Ovary (tissue), 9 donors: Measurements from ENCODE around the gene USH2A. TPM values are rescaled to one million over a fixed set of nuclear protein-coding genes. Genes with fewer than 3 reads are reported as not detected.

ENCODE experiments used
- DNase-seq, 5 donors: peaks; one replicate each; pipeline ENCODE4 v3.0.0-alpha.2; 2019 to 2020
- H3K27ac ChIP-seq, 2 donors: fragments of 200-600 bp; one replicate each; pipeline versions ENCODE4 v1.5.1 to v1.8.0; 2019 to 2022
- H3K27me3 ChIP-seq: fragments of 200-600 bp; one replicate; pipeline ENCODE4 v1.8.0; 2022
- H3K36me3 ChIP-seq: fragments of 200-600 bp; sonication (generic); one replicate; pipeline ENCODE4 v1.5.1; 2019
- H3K4me1 ChIP-seq: one replicate; pipeline ENCODE4 v1.8.1; 2013; ENCODE audit warnings: mild to moderate bottlenecking, moderate library complexity; ENCODE audit not compliant: insufficient read depth
- H3K4me3 ChIP-seq: fragments of 200-600 bp; sonication (generic); one replicate; pipeline ENCODE4 v1.5.1; 2017
- H3K9me3 ChIP-seq, 2 donors: fragments of 200-600 bp in 1 of 2; sonication (generic) in 1 of 2; one replicate each; pipeline versions ENCODE4 v1.5.1 to v1.8.1; 2013 to 2019; ENCODE audit warnings: mild to moderate bottlenecking in 1 of 2, moderate library complexity in 1 of 2
- CTCF ChIP-seq, 3 donors: fragments of 450-650 bp in 2 of 3; fragments of 200-600 bp in 1 of 3; IDR thresholded peaks; one replicate each; pipeline versions ENCODE4 v1.5.1 to v1.8.0; 2016 to 2022; ENCODE audit warnings: antibody characterized with exemption in 3 of 3, mild to moderate bottlenecking in 1 of 3
- EP300 ChIP-seq: sonication (generic); formaldehyde crosslinking; IDR thresholded peaks from one replicate; pipeline ENCODE4 v1.6.1; 2017; ENCODE audit warnings: antibody characterized with exemption
- POLR2A ChIP-seq: fragments of 450-650 bp; IDR thresholded peaks from one replicate; pipeline ENCODE4 v1.6.1; 2017; ENCODE audit warnings: antibody characterized with exemption, mild to moderate bottlenecking, moderate library complexity
- WGBS, 3 donors: extraction: QIAGEN DNeasy Blood & Tissue Kit in 1 of 3; methylation state at CpG; one replicate each; pipeline versions ENCODE4 v1.1.5 to v1.1.7; 2013 to 2017; 5-methylcytosine and 5-hydroxymethylcytosine counted together
- intact Hi-C, 4 donors: fragments of 100-400 bp; cut with DNase I; formaldehyde crosslinking; loops; one replicate each; pipeline versions ENCODE4 v1.11.0 to v1.15.1; 2022 to 2023
- polyA plus RNA-seq, 2 donors: library from polyadenylated mRNA; stranded (reverse); fragments of 200-250 nt in 1 of 2; fragments of 350-450 nt in 1 of 2; fragmentation: Illumina TruSeq in 1 of 2; extraction: RNeasy Lipid Tissue Mini Kit (QIAGEN cat#74804) in 1 of 2; gene quantifications; one replicate each; pipeline ENCODE4 v1.2.3, GENCODE V29; 2013 to 2014
- total RNA-seq, 7 donors: library from RNA; depleted of rRNA in 2 of 7; stranded (reverse); fragments of >200 nt in 2 of 7; fragmentation: NEBNext Ultra II Directional in 3 of 7; extraction: Animal tissue kit (Norgen Biotek cat#: 25700) in 3 of 7; gene quantifications; one replicate each; pipeline versions ENCODE4 v1.1.0 to v1.2.4, GENCODE V29; 2016 to 2023
- donor health status: DM: no; HTN: no; CAD: no; lungs with moderate emphysema.
- donor health status: DM: no; HTN: no; CAD: no.
- donor health status: Bipolar disorder and iron deficiency.
- donor health status: DM: yes; HTN: yes; CAD: no.
- donor health status: DM: no; HTN: no; CAD: no.
- donor health status: DM: yes; HTN: yes; CAD: no.

USH2A gene
- total and polyA plus RNA-seq, 9 donors, result 0.01 to 0.11 TPM; not detected in 7

DNA sequence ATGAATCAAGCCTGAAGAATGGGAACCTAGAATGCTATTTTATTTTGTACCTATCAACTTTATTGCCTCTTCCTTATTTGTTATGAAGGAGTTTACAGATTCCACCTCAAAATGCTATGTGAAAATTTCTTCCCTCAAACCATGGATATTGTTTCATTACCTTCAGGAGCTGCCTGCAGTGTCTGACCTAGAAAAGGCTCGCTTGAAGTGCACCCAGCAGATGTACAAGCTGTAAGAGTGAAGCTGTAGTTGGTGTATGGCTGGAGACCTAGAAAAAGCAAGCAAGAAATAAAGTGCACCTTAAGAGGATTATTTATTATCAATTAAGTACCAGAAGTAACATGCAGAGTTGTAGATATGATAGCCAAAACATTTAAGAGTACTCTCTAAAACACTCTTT lies 656.7 kb downstream of the USH2A start:
- Histone ChIP-seq H3K36me3 (no peaks in the 10 kb centered on the region), H3K4me1 (no peaks in the 10 kb centered on the region), H3K27me3 (no peaks in the 10 kb centered on the region), H3K9me3 (no peaks in the 10 kb centered on the region), H3K27ac (no peak overlapping the region), H3K4me3 (no peak overlapping the region)
- TF ChIP-seq CTCF (IDR thresholded peaks at IDR 0.05), result no peak
- no peak for TF ChIP-seq EP300
- TF ChIP-seq POLR2A, result no peak
- 53 to 59% (median 57%) methylated on average over 1 of the region's 1 CpG for WGBS, 3 donors
- DNase-seq, result no peak
- intact Hi-C loops, result no loop called here

GRCh38 chr1:215765833-215766232 lies 657.4 kb downstream of the USH2A start:
- Histone ChIP-seq H3K9me3 (no peaks in the 10 kb centered on the region), H3K4me1 (no peaks in the 10 kb centered on the region), H3K27me3 (no peaks in the 10 kb centered on the region), H3K27ac (no peak overlapping the region), H3K4me3 (no peak overlapping the region), H3K36me3 (no peaks in the 10 kb centered on the region)
- WGBS, 3 donors, result 86 to 95% (median 93%) methylated on average over 1 of the region's 1 CpG
- DNase-seq, result no peak
- TF ChIP-seq POLR2A (no peak), EP300 (no peak), CTCF (IDR thresholded peaks at IDR 0.05) (no peak)
- intact Hi-C loops, result no loop called here

GRCh38 chr1:215761446-215761845 lies 661.8 kb downstream of the USH2A start:
- H3K36me3 ChIP-seq, result no peaks in the 10 kb centered on the region
- DNase-seq, result no peak
- 84 to 92% (median 90%) methylated on average over 2 of the region's 2 CpGs for WGBS, 3 donors
- H3K4me1 ChIP-seq, result no peaks in the 10 kb centered on the region
- no peak for TF ChIP-seq POLR2A
- no peak for TF ChIP-seq EP300
- H3K27me3 ChIP-seq, result no peaks in the 10 kb centered on the region
- no peak overlapping the region for H3K4me3 ChIP-seq
- intact Hi-C loops, result no loop called here
- no peak overlapping the region for H3K27ac ChIP-seq
- no peaks in the 10 kb centered on the region for H3K9me3 ChIP-seq

DNA sequence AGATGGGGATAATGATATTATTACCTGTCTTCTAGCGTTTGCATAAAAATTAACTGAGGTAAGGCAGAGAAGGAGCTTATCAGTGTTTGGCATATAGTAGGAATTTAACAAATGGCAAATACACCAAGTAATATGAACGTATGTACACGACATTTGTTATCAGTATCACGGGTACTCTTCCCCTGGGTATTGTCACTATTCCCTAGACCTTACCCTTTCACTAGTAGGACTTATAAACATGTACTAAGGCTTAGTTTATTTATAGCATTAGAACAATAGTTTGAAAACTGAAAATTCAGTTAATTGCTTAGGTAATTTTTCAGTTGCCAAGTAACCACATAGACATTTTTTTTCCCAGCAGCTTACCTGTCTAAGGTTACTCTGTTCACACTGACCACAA lies 669.1 kb downstream of the USH2A start:
- H3K4me3 ChIP-seq, result no peak overlapping the region
- no peak overlapping the region for H3K27ac ChIP-seq
- WGBS, 3 donors, result 59 to 84% (median 69%) methylated on average over 4 of the region's 4 CpGs
- TF ChIP-seq CTCF (IDR thresholded peaks at IDR 0.05) (no peak), POLR2A (no peak), EP300 (no peak)
- H3K36me3 ChIP-seq, result no peaks in the 10 kb centered on the region
- DNase-seq, result no peak
- no peaks in the 10 kb centered on the region for H3K27me3 ChIP-seq
- H3K4me1 ChIP-seq, result no peaks in the 10 kb centered on the region
- intact Hi-C loops, result no loop called here
- no peaks in the 10 kb centered on the region for H3K9me3 ChIP-seq

GRCh38 chr1:215749414-215749813 lies 673.8 kb downstream of the USH2A start:
- intact Hi-C loops, result no loop called here
- DNase-seq, result no peak

GRCh38 chr1:215748431-215748830 lies 674.8 kb downstream of the USH2A start:
- Histone ChIP-seq H3K36me3 (no peaks in the 10 kb centered on the region), H3K27ac (no peak overlapping the region), H3K4me3 (no peak overlapping the region), H3K4me1 (no peaks in the 10 kb centered on the region), H3K27me3 (no peaks in the 10 kb centered on the region), H3K9me3 (no peaks in the 10 kb centered on the region)
- no peak for TF ChIP-seq POLR2A
- TF ChIP-seq CTCF (IDR thresholded peaks at IDR 0.05), result no peak
- TF ChIP-seq EP300, result no peak
- no peak for DNase-seq
- WGBS, 3 donors, result 65 to 96% (median 76%) methylated on average over 1 of the region's 1 CpG
- intact Hi-C loops, result no loop called here

More at GRCh38 chr1:215749414-215749813, 673.8 kb downstream of the USH2A start:
- no peaks in the 10 kb centered on the region for H3K4me1 ChIP-seq
- no peak overlapping the region for H3K4me3 ChIP-seq
- H3K9me3 ChIP-seq, result no peaks in the 10 kb centered on the region
- H3K36me3 ChIP-seq, result no peaks in the 10 kb centered on the region
- no peak overlapping the region for H3K27ac ChIP-seq
- no peak for TF ChIP-seq EP300
- no peak for TF ChIP-seq POLR2A
- 62 to 72% (median 62%) methylated on average over 4 of the region's 4 CpGs for WGBS, 3 donors
- no peaks in the 10 kb centered on the region for H3K27me3 ChIP-seq
